GM12873 (cell line): ENCODE measurements around the gene CCDC179.

Source experiments
- TF ChIP-seq, protein P1 (sequence below): IDR thresholded peaks from 2 replicates; pipeline ENCODE4 v1.5.1; 2012; ENCODE audit warnings: low read depth, mild to moderate bottlenecking, moderate library complexity, low read length, control low read depth; ENCODE audit not compliant: insufficient read depth; ENCODE audit errors: missing control alignments

The CCDC179 gene

DNA sequence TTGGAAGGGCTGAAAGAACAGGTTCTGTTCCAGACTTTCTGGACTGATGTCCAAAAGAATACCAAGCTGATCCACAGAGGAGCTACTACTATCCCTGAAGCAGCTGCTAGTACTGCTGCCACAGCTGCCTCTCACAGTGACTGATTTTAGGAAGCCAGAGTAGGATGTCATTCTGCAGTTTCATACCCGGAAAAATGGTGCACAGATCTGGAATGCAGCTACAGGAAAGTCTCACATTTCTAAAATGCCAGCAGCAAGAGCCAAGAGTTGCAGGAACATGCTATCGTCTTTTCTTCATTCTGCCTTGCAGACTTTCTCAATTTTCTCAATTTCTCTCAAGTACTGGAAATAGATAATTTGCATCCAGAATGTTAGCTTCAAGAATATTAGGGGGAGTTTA is 19.4 kb upstream of the CCDC179 start:
- TF ChIP-seq, protein P1, sequence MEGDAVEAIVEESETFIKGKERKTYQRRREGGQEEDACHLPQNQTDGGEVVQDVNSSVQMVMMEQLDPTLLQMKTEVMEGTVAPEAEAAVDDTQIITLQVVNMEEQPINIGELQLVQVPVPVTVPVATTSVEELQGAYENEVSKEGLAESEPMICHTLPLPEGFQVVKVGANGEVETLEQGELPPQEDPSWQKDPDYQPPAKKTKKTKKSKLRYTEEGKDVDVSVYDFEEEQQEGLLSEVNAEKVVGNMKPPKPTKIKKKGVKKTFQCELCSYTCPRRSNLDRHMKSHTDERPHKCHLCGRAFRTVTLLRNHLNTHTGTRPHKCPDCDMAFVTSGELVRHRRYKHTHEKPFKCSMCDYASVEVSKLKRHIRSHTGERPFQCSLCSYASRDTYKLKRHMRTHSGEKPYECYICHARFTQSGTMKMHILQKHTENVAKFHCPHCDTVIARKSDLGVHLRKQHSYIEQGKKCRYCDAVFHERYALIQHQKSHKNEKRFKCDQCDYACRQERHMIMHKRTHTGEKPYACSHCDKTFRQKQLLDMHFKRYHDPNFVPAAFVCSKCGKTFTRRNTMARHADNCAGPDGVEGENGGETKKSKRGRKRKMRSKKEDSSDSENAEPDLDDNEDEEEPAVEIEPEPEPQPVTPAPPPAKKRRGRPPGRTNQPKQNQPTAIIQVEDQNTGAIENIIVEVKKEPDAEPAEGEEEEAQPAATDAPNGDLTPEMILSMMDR, result no peak

DNA sequence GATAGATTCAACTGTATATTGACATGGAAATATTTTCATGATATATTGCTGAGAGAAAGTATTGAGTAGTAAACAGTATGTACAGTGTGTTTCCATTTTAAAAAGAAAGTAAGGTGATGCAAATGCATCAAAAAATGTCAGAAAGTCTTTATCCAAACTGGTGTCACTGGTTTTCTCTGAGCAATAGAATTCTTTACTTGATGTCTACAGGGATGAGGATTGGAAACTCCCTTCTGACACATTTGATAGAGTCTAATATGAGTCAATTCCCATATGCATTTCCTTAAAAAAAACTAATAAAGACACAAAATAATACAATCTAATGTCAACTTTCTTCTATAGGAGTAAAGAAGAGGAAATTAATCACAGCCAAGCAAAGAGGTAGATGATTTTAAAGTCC is 18.3 kb upstream of the CCDC179 start:
- TF ChIP-seq, protein P1, result no peak

DNA sequence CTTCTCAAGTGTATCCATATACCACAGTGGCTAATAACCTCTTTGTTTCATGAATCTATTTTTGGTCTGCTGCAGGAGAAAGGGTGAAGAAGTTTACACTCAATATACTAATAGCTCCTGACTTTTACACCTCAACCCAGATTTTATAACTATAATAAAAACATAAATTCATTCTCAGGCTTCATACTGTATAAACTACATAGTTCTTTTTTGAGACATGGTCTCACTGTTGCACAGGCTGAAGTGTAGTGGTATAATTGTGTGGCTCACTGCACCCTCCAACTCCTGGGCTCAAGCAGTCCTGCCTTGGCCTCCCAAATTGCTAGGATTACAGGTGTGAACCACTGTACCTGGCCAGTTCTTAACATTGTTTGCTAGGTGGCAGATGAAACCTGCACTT is 17.8 kb upstream of the CCDC179 start:
- TF ChIP-seq, protein P1, result no peak

DNA sequence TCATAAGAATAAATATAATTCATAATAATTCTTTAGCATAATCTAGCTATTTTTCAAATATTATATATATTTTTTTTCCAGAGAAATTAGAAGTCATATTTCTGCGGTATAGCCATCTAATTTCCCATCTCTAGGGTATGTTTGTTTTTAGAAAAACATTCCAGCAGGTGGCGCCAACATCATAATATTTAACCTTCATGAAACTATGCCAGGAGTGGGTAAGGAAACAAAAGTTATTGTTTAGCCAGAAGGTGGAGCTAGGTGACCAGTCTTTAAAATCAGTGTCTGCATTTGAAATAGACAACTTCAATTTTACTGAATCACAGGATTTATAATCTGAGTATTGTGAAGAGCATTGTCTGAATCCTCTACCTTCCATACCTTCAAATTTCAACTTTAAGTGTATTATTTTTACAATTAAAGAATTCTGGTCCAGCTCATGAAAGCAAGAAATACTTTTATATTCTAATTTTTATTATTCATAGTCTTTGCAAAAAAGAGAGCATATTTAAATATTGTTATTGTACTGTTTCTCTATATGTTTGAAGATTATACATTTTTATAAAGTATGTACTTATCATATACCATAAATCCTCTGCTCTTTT is 15.7 kb upstream of the CCDC179 start:
- TF ChIP-seq, protein P1, result peak; percentile 64

DNA sequence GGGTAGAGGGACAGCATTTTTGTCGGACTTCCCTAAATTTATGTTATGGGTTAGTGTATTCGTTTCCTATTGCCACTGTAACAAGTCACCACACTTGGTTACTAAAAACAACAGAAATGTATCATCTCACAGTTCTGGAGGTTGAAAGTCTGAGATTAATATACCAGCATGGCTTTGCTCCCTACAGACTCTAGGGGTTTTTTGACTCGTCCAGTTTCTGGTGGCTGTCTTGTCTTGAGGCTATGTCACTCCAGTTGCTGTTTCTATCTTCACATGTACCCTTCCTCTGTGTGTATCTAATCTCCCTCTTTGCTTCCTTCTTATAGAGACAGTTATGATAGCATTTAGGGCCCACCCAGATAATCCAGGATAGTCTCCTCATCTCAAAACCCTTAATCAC is 9.1 kb upstream of the CCDC179 start:
- TF ChIP-seq, protein P1, result no peak

DNA sequence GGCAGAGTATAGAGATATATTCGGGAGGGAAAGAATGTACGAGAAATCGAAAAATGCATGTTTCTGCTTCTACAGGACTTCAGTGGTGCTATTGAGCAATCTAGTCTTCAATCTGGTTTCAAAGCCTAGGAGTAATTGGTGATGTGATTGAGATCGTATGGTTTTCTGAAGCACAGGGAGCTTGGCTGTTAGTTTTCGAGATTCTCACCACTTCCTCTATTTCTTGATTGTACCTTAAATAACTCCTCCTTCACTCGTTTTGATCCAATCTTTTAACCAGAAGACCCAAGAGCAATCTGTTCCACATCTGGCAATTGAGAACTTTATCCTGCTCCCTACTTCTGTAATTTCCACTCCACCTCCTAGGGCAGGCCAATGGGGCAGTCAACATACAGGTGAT is 518 bp downstream of the CCDC179 start:
- TF ChIP-seq, protein P1, result no peak

DNA sequence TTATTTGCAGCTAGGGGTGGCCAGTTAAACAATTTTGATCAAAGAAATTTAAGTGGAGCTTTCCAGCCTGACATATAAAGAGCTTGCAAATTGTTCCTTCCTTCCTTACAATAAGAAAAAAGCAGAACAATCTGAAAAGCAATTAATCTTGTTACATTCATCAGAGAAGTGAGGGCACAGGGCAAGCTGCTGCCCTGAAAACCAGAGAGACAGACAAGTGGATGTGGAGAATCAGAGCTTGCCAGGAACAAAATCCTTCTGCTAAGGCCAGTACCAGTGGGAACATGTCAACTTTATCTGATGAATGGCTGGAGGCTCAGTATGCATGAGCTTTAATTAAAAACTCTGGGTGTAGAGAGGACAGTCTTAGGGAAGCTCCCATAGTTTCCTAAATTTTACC is 8.8 kb downstream of the CCDC179 start:
- TF ChIP-seq, protein P1, result no peak
